GM23338 (cell line): ENCODE results near the gene BCAS1.

Experiments used
- CREB1 ChIP-seq: fragments of 250-450 bp; sonication (Bioruptor Pico); IDR thresholded peaks from 2 replicates; pipeline ENCODE4 v1.5.0; 2020; ENCODE audit warnings: low read depth, mild to moderate bottlenecking, moderate library complexity
- EZH2 ChIP-seq: fragments of 200-600 bp; sonication (generic); IDR thresholded peaks from one replicate; pipeline ENCODE4 v1.8.0; 2017; ENCODE audit warnings: antibody characterized with exemption, mild to moderate bottlenecking, low read depth; ENCODE audit not compliant: unreplicated experiment
- POLR2AphosphoS5 ChIP-seq: IDR thresholded peaks from 2 replicates; pipeline ENCODE4 v1.6.1; 2016; ENCODE audit warnings: antibody characterized with exemption, low read depth
- TF ChIP-seq, protein P1 (sequence below), 2 experiments: fragments of 200-600 bp in 1 of 2; sonication (generic) in 1 of 2; conservative IDR thresholded peaks; 2 replicates each; pipeline versions ENCODE4 v1.5.1 to v1.6.1; 2016 to 2017; ENCODE audit warnings: antibody characterized with exemption in 2 of 2, low read depth in 2 of 2, mild to moderate bottlenecking in 2 of 2, moderate library complexity in 1 of 2

DNA sequence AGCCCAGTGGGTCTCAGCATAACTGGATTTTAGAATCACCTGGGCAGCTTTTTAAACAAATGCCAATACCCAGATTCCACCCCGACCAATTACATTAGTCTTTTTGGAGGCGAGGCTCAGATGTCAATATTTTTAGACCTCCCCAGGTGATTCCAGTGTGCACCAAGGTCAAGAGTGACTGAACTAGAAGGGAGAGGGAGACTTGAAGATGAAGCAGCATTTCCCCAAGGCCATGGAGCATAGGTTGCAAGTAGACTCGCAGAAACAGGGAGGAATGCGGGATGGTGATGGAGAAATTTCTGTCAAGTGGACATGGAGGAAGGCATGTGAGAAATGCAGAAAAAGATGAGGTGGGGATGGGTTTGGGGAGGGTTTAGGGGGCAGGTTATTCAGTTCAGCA, 64.9 kb downstream of the BCAS1 start:
- TF ChIP-seq POLR2AphosphoS5 = no peak
- TF ChIP-seq, protein P1, sequence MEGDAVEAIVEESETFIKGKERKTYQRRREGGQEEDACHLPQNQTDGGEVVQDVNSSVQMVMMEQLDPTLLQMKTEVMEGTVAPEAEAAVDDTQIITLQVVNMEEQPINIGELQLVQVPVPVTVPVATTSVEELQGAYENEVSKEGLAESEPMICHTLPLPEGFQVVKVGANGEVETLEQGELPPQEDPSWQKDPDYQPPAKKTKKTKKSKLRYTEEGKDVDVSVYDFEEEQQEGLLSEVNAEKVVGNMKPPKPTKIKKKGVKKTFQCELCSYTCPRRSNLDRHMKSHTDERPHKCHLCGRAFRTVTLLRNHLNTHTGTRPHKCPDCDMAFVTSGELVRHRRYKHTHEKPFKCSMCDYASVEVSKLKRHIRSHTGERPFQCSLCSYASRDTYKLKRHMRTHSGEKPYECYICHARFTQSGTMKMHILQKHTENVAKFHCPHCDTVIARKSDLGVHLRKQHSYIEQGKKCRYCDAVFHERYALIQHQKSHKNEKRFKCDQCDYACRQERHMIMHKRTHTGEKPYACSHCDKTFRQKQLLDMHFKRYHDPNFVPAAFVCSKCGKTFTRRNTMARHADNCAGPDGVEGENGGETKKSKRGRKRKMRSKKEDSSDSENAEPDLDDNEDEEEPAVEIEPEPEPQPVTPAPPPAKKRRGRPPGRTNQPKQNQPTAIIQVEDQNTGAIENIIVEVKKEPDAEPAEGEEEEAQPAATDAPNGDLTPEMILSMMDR (conservative IDR thresholded peaks at IDR 0.05; ENCODE audit: low read depth in 2 of 2) = no peak
- TF ChIP-seq CREB1 (CRISPR knock-in tag) = no peak
- no peak for TF ChIP-seq EZH2
